Stomach (tissue), 4 donors: ENCODE measurements around the gene IL1RAPL2.

Experiments used
- CTCF ChIP-seq, 7 experiments: fragments of 450-650 bp in 4 of 7; fragments of 200-600 bp in 3 of 7; sonication (generic) in 3 of 7; IDR thresholded peaks; one replicate each; pipeline ENCODE4 v1.5.1; 2016 to 2019; ENCODE audit warnings: antibody characterized with exemption in 7 of 7, control low read depth in 2 of 7, mild to moderate bottlenecking in 1 of 7
- EP300 ChIP-seq: sonication (generic); formaldehyde crosslinking; IDR thresholded peaks from one replicate; pipeline ENCODE4 v1.6.1; 2017; ENCODE audit warnings: antibody characterized with exemption
- POLR2A ChIP-seq, 4 donors: fragments of 450-650 bp; IDR thresholded peaks; one replicate each; pipeline ENCODE4 v1.6.1; 2016; ENCODE audit warnings: antibody characterized with exemption in 4 of 4, control low read depth in 2 of 4, mild to moderate bottlenecking in 1 of 4, moderate library complexity in 1 of 4
- POLR2AphosphoS5 ChIP-seq, 3 donors: sonication (generic); formaldehyde crosslinking; IDR thresholded peaks; one replicate each; pipeline ENCODE4 v1.6.1; 2016; ENCODE audit warnings: antibody characterized with exemption in 3 of 3

- TF ChIP-seq CTCF (IDR thresholded peaks at IDR 0.05), result no peak
- TF ChIP-seq POLR2A (IDR thresholded peaks at IDR 0.05), result no peak
- no peak for TF ChIP-seq EP300
- no peak for TF ChIP-seq POLR2AphosphoS5 (IDR thresholded peaks at IDR 0.05)
These were observed 675.1 kb downstream of the IL1RAPL2 start for GRCh38 chrX:105241056-105241455.
